Eye (tissue), 1 donor: ENCODE results near the gene CLCN5.
A peak's percentile ranks its signal among the peaks of the same experiment; 100 is the strongest.

Experiments
- DNase-seq: peaks from one replicate; pipeline ENCODE4 v3.0.0-alpha.2; 2015

The CLCN5 gene

DNA sequence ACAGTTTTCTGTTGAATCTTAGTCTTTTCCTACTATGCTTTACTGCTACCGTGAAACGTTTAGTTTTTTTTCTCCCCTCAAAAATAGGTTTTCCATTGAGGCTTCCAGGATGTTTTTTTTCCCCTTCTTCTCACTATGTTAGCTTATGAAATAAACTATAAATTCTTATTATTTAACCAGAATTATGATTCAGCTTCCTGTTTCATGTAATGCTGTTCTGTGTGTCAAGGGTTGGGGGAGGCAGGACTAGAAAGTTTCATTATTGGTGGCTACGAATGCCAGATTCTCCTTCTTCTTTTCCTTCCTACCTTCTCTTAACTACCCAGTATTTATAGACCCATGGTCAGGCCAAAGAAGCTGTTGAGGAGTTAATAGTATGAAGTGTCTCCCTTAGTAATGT, 11.8 kb downstream of the CLCN5 start:
- no peak for DNase-seq

DNA sequence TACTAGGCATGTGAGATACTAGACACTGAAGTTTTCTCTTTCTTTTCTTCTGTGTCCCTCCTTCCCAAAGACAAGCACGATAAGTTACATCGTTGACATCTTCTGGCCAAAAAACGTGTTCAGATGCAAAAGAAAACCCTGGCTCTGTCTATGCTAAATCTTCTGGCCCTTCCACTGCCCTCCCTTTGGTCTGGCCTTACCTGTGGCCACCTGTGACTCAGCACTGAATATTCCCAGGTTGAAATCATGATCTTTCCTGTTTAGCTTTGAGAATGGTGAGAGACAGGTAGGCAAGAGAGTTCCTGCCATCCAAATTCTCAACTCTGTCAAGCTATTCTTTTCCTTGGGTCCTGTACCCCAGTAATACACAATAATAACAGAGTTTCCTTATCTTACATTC, 12.3 kb downstream of the CLCN5 start:
- DNase-seq = no peak

DNA sequence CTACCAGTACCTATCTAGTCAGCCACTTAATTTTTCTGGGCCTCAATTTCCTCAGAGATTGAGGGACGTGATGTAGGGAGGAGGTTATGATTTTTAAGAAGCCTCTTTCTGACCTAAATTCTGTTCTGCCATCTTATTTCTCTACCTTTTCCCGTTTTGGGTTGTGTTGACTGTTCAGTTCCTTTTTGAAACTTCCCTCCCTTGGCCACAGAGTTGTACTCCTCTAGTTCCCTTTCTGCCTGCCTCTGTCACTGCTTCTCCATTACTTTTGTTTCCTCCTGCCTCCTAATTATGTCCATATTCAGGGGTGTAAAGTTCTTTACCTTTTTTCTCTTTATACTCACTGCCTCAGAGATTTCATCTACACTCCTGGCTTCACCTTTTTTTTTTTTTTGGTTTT, 25.4 kb downstream of the CLCN5 start:
- DNase-seq = no peak

DNA sequence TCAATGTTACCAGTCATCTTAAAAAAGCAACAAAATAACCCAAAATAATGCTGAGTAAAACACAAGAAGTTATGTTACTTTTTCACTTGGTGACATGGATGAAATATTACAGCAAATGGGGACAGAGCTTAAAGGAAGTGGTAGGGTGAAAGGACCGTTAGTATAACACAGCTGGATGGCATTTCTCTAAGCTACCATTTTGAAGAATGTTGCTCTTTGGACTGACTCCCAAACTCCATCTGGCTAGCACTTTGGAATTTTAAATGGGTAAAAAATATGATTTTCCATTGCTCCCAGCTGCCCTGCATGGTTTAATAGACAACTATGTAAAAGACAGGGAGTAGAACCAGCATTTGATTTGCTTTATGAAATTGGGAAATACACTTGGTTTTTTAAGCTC, 27.6 kb downstream of the CLCN5 start:
- DNase-seq = no peak

DNA sequence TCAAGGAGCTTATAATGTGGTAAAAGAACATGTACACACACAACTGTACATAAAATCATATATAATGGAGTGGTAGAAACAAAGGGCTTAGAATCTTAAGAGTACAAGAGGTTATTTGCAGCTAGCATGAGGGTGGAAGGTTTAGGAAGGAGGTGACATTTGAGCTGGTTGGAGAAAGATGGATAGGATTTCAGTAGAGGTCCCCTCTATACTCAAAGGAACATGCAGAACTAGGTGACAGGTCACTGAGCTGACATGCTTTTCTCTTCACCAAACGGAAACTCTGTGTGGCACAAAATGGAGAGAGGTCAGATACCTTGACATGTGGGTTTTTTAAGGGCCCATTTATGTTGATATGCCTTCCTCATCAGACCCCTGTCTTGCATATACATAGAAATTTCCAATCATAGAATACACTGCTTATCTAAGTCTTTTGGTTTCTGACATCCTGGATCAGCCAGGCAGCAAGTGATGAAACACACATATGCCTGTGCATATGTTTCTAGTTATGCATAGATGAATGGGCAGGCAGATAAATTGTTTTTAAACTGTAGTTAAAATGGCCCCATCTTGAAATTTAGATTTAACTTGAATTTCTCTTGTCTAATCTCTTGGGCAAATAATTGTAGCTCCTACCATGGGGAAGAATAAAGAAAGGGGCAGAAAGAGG, 29.3 kb downstream of the CLCN5 start:
- DNase-seq = peak; percentile 23

DNA sequence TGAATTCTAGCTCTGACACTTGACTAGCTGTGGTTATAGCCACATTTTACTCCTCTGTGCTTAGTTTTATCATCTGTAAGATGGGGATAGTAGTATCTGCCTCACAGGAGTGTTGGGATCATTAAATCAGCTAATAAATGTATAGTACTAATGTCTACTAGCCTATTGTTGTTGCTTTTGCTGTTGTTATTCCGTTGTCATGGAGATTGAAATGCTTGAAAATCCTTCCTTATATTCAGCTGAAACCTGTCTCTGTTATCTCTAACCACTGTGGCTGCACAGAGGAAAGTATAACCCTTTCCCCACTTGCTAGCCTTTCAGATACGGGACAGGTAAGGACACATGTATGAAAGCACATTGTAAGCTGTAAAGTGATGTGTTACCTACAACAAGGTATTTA, 33.9 kb downstream of the CLCN5 start:
- no peak for DNase-seq

DNA sequence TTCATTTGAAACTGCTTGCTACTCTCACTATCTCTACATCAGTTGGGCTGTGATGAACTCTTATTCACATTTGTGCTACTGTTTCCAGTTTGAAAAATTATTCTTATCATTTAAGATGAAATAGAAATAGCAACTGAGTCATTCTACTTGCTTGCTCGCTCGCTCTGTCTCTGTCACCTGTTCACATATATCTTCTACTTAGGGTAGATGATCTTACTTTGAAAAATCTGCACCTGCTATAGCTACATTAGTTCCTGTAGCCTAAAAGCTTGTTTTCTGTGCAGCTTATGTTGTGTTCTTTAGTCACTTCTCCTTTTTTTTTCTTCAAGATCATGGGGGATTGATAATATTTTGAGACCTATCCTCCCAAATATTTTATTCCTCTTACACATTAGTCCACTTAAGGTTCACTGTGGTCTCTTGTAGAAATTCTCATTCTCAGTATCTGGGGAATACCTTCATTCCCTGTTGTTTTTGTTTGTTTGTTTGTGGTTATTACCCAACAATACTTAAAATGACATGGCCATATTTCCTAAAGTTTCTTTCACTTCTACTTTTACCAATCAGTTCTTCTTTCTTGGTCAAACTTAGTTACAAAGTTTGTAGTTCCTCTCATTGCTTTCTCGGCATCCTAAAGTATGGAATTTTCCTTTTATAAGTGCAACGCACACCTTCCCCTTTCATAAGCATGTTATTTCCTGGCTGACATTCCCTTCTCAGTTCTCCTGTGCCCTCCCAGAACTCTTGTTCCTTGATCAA, 36.5 kb downstream of the CLCN5 start:
- DNase-seq = no peak

DNA sequence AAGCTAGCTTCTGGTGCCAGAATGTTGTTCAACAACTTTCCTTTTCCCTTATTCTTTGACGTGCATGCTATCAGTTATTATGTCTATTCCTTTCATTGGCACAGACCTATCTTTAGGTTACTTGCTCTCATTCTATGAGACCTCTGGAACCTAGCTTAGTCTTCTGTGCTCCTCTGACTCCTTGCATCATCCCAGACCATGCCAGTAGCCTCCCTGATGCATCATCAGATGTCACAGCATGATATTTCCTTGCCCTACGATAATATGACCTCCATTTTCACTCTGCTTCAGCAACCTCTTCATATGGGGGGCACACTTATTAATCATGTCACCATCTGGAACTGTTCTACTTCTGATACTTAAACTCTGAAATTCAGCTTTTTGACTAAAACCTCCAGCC, 37.2 kb downstream of the CLCN5 start:
- DNase-seq = no peak

DNA sequence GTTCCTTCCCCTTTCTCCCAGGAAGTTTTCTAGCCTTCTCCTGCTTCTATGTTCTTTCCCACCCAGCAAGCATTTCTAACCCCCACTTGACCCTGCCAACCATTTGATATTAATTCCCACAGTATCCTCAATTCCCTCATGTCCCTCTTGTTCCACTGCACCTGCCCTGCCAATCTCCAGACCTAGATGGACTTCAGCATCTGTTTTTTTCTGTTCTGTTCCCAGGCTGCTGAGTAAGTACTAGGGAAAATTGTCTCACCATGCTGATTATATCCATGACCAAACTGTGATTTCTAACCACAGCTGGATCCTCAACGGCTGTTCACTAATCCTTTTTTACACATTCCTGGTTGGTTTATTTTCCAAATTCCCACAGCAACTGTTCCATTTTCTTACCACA, 37.7 kb downstream of the CLCN5 start:
- DNase-seq = peak; percentile 22

DNA sequence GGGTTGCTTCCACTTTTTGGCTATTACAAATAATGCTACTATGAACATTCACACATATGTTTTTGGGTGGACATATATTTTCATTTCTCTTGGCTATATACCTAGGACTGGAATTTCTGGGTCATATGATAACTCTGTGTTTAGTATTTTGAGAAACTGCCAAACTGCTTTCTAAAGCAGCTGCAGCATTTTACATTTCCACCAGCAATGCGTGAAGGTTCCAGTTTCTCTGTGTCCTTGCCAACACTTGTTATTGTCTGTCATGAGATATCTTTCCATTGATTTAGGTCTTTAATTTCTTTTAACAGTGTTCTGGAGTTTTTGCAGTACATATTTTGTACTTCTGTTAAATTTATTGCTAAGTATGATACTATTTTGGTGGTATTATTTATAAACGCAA, 48.3 kb downstream of the CLCN5 start:
- no peak for DNase-seq

DNA sequence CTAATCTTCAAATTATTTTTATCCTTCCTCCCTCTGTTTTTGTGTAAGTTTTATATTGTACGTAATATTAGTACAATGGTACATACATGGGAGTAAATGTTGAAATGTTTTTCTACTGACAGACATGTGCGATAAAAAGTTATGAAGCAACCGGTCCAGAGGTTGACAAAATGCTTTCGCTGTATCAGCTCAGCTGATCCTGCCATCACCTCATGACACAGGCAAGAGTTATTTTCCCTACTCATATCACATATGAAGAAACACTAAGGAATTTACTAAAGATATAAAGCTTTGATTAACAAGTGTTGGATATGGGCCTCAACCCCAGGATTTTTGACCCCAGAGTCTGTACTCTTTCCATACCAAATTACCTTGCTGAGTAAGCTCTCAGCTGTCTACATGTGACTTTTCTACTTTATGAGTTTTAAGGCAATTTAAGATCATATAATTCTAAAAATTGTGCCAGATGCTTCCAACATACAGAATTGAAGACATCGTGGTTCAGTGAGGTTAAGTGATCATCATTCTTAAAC, 50.0 kb downstream of the CLCN5 start:
- no peak for DNase-seq

DNA sequence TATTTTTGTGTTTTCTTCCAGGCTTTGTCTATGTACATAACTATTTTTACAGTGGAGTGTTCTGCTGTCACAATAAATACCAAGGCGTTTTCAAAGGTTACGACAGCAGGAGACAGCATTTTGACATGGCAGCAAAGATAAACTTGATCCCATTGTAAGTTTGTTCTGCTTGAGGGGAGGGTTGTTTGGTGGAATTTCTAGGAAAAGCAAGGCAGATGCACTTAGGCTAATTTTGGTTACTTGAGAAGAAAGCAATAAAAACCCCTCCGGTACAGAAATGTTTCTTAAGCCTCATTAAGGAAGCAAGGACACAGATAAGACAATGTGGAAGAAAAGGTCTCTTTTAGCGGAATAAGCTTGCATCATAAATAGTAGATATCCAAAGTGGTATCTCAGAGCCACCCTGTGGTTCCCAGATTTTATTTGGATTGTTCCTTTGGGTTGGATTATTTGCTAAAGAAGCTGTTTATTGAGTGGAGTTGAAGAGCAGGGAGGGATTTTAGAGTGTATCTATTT, 54.3 kb downstream of the CLCN5 start:
- DNase-seq = no peak

DNA sequence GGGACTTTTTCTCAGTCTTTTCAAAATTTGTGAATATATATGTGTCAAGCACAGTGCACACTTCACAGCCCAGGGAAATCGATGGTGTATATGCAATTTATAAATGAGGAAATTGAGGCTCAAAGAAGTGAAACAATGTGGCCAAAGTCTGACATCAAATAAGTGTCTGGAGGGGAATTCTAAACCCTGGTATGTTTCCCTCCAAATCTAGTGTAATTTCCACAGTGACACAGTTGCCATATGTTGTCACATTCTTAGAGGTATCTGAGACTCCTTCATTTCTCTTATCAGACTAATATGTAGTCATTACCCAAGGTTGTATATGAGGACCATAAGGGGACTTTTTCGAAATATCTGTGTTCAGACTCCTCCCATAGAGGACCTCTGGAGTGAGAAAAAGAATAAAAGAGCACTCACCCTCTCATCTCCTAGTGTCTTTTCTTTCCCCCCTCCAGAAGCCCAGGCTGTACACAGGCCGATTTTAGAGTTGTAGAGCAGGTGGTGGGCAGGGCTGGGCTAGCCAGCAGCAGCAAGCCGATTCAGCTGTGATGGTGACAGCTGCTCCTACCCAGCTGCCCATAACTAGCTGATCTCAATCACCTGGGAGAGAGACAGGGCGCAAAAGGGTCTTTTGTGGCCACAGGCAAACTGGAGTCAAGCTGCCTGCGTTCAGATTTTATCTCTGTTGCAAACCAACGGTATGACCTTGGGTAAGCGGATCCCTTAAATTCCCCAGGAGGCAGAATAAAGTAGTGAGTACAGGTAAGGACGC, 55.1 kb downstream of the CLCN5 start:
- peak; percentile 54 for DNase-seq

DNA sequence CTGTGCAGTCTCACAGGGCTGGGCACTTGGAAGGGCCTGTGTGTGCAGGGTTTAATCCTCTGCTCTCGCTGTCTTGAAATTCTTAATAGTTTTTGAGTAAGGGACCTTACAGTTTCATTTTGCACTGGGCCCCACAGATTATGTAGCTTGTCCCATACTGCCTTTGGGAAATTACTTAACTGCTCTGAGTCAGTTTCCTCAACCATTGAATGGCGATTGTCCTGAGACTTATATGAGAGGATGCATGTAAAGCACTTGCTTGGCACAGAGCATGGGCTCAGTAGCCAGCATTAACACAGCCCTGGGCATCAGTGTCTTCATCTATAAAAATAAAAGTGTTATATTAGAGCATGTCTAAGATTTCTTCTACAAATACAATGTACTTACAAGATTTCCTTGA, 55.8 kb downstream of the CLCN5 start:
- DNase-seq = no peak

DNA sequence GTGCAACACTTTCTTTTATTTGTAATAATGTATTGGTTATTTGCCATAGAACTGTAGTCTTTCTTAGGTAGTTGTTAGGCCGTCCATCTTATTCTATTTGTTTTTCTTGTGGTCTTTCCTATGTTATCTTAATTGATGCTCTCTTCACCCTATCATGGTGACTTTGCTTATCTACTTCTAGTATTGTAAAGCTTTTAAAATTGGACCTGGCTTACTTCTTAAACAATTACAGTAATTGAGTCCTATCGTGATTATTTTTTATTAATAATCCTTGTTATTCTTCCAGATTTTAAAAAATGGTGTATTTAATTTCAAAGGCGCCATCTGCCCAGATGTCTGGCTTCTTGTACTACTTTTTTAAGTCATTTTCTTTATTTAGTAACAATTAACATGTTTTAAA, 63.7 kb downstream of the CLCN5 start:
- no peak for DNase-seq

DNA sequence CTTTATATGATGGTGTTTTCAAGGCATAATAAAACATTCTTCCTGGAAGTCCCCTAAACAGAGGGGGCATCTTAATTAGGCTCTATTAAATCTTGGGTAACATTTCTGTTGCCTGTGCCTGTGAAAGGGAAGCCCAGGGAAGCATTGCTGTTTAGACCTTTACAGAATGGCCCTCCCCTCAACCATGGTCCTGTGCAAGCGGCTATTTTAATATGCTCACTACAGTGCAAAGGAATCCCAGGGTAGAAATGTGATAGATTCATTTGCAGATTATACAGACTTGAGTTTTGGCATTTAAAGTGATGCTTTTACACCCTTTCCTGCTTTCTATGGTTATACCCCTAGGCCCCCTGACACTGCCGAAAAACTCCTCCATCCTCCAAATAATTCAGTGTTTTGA, 65.3 kb downstream of the CLCN5 start:
- no peak for DNase-seq

DNA sequence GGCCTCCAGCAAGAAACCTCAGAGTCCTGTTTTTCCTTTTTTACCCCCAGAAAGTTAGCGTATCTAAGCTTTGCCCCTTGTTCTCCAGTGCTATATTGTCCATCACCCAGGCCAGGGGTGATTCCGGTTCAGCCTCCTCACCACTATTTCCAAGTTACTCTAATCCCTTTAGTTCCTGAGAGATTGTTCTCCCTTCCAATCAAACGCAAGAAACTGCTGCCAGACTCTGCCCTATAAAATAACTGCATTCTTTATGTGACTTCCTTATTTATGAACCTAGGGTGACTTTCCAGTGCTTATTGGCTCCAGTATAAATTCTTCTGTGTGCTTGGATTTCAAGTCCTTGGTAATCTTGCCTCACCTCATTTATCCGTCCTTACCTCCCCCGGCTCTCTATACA, 65.7 kb downstream of the CLCN5 start:
- no peak for DNase-seq

DNA sequence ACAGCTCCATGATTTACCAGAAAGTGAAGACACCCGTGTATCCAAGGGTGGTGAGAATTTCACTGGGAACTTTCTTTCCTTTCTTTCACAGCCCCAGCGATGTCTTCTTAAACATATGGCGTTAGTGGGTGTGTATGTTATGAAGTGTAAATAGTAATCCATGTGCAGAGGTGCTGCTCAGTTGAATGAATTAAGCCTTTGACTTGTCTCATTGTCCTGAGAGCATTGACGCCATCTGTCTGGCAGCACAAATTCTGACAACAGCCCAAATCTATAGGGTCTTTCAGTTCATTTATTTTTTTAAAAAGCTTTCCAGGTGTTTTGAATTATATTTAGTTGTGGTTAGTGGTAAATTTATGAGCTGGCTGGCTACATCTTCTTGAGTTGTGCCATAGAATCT, 69.4 kb downstream of the CLCN5 start:
- DNase-seq = peak; percentile 23

DNA sequence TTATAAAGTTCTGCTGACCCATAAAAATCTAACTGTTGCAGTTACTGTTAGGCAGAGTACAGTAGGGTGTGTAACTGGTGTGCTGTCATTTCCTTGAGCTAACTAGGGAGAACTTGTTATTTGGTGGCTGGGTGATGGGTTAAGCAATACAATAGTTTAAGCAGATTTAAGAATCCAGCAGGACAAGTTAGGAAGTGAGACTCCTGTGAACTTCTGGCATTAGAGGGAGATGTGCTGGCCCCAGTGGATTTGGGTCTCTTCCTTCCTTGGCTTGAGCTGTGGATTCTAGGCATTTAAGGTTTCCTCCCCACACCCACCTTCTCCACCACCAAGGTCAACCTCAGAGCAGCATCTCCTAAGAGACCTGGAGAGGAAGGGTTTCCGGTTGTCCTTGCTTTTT, 70.5 kb downstream of the CLCN5 start:
- DNase-seq = no peak

DNA sequence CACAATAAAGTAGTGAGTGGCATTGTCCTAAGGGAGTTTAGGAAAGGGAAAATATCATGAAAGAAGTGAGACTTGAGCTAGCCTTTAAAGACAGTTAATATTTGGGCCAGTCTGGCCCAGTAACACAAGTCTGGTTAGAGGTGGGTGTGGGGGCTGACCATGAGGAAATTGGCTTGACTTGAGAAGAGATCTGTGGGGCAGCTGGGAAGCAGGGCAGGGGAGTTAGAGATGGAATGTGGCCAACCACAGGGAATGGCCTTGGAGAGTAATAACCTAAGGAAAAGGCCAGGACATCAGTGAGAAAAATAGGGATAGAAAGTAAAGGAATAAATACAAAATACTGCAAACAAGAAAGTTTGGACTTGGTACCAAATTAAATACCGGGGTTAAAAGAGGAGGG, 71.3 kb downstream of the CLCN5 start:
- DNase-seq = no peak

DNA sequence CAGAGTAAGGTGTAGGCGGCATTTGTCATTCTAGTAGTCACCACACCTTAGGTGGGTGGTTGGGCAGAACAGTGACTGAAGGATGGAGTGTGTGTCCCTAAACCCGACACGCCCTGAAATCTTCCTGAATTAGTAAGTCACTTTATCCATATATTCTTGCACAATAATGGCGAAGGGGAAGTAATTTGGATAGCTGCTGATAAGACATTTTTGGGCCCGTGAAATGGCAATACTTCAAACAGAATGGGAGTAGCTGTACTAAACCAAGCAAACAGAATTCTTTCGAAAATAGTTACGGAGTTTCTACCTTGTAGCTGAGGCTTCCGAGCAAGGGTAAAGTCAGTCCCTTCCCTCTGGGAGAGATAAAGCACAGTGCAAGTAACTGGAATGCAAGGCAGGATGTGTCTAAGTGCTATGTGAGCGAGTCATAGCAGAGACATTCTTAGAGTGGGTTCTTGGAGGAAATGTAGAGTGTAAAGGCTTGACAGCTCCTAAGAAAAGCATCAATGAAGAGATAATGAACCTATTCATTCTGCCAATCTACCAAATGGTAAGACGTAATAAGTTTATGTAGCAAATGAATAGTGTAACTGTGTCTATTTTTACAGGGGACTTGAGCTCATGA, 72.8 kb downstream of the CLCN5 start:
- no peak for DNase-seq

DNA sequence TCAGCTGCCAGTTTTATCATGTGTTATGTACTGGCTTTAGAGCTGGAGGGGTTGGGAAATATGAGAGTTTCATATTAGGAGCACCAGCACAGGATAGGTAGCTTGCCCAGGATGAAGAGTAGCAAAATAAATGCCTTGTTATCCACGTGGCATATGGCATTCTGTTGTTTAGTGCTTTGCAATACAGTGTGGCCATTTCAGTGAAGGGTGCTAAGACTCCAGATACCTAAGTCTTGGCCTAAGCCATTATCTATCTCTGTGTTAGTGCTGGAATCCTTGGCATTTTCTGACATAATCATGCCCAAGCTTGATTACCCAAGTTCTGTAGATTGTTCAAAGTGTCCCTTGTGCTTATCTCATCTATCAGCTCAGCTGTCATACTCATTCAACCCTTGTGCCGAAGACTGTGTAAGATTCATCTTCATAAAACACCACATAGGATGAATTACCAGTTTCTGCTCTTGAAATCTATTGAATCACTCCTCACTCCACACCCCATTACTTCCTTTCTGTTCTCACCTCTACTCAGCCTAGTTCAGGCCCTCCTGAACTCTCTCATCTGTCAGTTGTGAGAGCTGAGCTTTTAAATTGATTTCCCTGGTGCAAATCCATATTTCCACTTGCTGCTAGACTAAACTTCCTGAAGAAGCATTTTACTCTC, 73.5 kb downstream of the CLCN5 start:
- DNase-seq = no peak

DNA sequence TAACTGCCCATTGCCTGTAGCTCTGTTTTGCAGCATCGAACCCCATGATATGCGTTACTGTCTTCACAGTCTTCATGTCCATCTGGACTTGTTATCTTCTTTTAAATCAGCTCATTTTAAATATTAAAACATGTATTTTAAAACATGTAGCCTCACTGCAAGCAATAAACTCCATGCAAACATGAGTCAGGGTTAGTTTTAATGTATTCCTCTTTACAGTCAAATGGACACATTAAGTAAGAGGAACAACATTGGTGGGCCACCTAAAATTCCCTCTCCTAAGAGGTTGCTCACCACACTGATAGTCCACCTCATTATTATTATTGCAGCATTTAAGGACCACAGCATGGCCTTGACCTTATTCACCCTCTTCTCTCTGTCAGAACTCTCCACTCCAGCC, 74.1 kb downstream of the CLCN5 start:
- DNase-seq = no peak
